ENCODE results near the gene RARG.

RARG gene

GRCh38 chr12:53227836-53228235 lies 4.2 kb downstream of the RARG start:
- no peak overlapping the region for H3K27ac ChIP-seq
- TF ChIP-seq ZFX (IDR thresholded peaks at IDR 0.05; ENCODE audit: borderline replicate concordance) (no peak), CTCF (IDR thresholded peaks at IDR 0.05) (no peak)

- H3K27ac ChIP-seq, result no peak overlapping the region
- no peak for TF ChIP-seq ZFX (IDR thresholded peaks at IDR 0.05; ENCODE audit: borderline replicate concordance)
- TF ChIP-seq CTCF (IDR thresholded peaks at IDR 0.05), result no peak
Measured at GRCh38 chr12:53227341-53227740, 4.7 kb downstream of the RARG start.

- H3K27ac ChIP-seq, result no peak overlapping the region
- no peak for TF ChIP-seq CTCF (IDR thresholded peaks at IDR 0.05)
- TF ChIP-seq ZFX (IDR thresholded peaks at IDR 0.05; ENCODE audit: borderline replicate concordance), result no peak
Measured at GRCh38 chr12:53226815-53227214, 5.2 kb downstream of the RARG start.

GRCh38 chr12:53225635-53226424 lies 6.2 kb downstream of the RARG start:
- H3K27ac ChIP-seq, result 0 out of 2 replicates have a peak overlapping the region, but pooled peaks have one; percentile 98
- TF ChIP-seq ZFX (IDR thresholded peaks at IDR 0.05; ENCODE audit: borderline replicate concordance), result no peak
- no peak for TF ChIP-seq CTCF (IDR thresholded peaks at IDR 0.05)

GRCh38 chr12:53224897-53225634 lies 6.9 kb downstream of the RARG start:
- peak overlapping the region; percentile 98 for H3K27ac ChIP-seq
- TF ChIP-seq ZFX (IDR thresholded peaks at IDR 0.05; ENCODE audit: borderline replicate concordance) (no peak), CTCF (IDR thresholded peaks at IDR 0.05) (no peak)

- no peak for TF ChIP-seq ZFX (IDR thresholded peaks at IDR 0.05; ENCODE audit: borderline replicate concordance)
- peak; percentile 13; the same call in 1 of the 2 replicates for TF ChIP-seq CTCF (IDR thresholded peaks at IDR 0.05)
- peak overlapping the region; percentile 98 for H3K27ac ChIP-seq
Measured at GRCh38 chr12:53224061-53224896, 7.7 kb downstream of the RARG start.

Measured in 22Rv1 (cell line).